Mesothelial cell of epicardium (in vitro differentiated cells): Measurements from ENCODE around the gene RSBN1. TPM values are rescaled to one million over a fixed set of nuclear protein-coding genes. Genes with fewer than 3 reads are reported as not detected.

Source experiments
- DNase-seq, 2 experiments: peaks; one replicate each; pipeline ENCODE4 v3.0.0; 2021; ENCODE audit warnings: low spot score in 2 of 2; ENCODE audit not compliant: unreplicated experiment in 2 of 2
- H3K27ac Mint-ChIP-seq: 2 replicates; pipeline ENCODE4 v1.8.0; 2021; ENCODE audit warnings: mixed read lengths
- H3K27me3 Mint-ChIP-seq: 2 replicates; pipeline ENCODE4 v1.8.0; 2021; ENCODE audit warnings: low read depth, mixed read lengths
- H3K36me3 Mint-ChIP-seq: 2 replicates; pipeline ENCODE4 v1.8.0; 2021; ENCODE audit warnings: mixed read lengths
- H3K4me1 Mint-ChIP-seq: 2 replicates; pipeline ENCODE4 v1.8.0; 2021; ENCODE audit warnings: mixed read lengths
- H3K4me3 Mint-ChIP-seq: 2 replicates; pipeline ENCODE4 v1.8.0; 2021; ENCODE audit warnings: mild to moderate bottlenecking, moderate library complexity, mixed read lengths
- H3K9me3 Mint-ChIP-seq: 2 replicates; pipeline ENCODE4 v1.8.0; 2021; ENCODE audit warnings: mixed read lengths
- CTCF ChIP-seq: fragments of 200-600 bp; sonication (generic); IDR thresholded peaks from one replicate; pipeline ENCODE4 v1.5.0; 2021; ENCODE audit warnings: antibody characterized with exemption; ENCODE audit not compliant: unreplicated experiment
- total RNA-seq: library from RNA; stranded (reverse); gene quantifications from 3 replicates; pipeline ENCODE4 v1.2.1, GENCODE V29; 2021

The RSBN1 gene
- total RNA-seq, 1 donor from 2014 or later, result 23.7 TPM

DNA sequence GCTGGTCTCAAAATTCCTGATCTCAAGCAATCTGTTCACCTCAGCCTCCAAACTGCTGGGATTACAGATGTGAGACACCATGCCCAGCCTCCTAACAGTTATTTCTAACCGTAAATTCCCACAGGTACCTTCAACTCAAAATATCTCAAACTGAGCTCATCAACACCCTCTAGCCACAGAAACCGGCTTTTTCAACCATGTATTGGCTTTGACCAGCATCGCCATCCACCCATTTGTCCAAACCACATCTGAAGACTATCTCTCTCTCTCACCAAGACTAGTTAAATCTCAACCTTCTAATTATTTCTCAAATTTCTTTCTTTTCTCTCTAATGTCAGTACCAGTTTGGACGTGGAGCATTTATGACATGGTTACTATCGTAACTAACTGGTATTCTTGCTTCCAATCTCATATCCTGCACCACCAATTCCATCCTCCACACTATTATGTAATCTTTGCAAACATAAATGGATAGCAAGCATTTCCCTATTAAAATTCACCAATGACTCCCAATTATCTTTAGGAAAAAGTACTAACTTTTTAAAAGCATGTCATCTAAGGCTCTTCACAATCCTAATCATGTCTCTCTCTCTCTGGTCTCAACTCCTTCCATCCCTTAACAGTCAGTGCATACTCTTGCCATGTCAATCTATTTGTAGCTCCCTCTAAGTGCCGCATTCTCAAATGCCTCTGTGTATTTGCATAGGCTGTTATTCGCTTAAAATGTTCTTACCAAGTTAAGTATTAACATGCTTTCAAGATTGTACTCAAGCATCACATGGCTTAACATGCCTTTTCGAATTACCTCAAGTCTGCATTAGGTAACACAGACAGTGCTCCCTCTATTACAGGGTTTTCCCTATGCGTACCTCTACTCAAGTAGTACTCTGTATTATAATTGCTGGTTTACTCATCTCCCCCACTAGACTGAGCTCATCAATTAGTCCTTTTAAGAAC lies 18.1 kb downstream of the RSBN1 start:
- Mint-ChIP-seq H3K27me3 (no peaks in the 10 kb centered on the region), H3K36me3 (peaks cover 39% of the 10 kb centered on the region), H3K4me1 (peaks cover under 1% of the 10 kb centered on the region), H3K9me3 (no peaks in the 10 kb centered on the region), H3K4me3 (no peak overlapping the region), H3K27ac (no peak overlapping the region)
- no peak for TF ChIP-seq CTCF
- DNase-seq, result no peak

DNA sequence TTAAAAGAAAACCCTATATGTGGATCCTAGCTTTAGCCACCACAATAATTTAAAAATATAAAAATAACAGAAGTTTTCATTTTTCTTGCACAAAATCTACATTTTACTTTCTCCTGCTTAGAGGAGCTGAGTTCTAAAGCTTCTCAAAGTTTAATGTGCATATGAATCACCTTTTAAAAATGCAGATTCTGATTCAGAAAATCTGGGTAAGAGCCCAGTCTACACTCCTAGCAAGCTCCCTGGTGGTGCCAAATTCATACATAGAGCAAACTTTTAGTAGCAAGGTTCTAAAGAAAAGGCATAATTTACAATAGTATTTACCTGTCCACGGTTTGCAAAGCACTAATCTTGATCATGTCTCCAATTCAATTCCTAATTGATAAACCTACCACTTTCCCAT lies 19.3 kb downstream of the RSBN1 start:
- H3K4me3 Mint-ChIP-seq, result no peak overlapping the region
- TF ChIP-seq CTCF, result no peak
- H3K9me3 Mint-ChIP-seq, result no peaks in the 10 kb centered on the region
- no peak for DNase-seq
- peaks cover 44% of the 10 kb centered on the region for H3K36me3 Mint-ChIP-seq
- H3K4me1 Mint-ChIP-seq, result no peaks in the 10 kb centered on the region
- H3K27me3 Mint-ChIP-seq, result no peaks in the 10 kb centered on the region
- no peak overlapping the region for H3K27ac Mint-ChIP-seq

DNA sequence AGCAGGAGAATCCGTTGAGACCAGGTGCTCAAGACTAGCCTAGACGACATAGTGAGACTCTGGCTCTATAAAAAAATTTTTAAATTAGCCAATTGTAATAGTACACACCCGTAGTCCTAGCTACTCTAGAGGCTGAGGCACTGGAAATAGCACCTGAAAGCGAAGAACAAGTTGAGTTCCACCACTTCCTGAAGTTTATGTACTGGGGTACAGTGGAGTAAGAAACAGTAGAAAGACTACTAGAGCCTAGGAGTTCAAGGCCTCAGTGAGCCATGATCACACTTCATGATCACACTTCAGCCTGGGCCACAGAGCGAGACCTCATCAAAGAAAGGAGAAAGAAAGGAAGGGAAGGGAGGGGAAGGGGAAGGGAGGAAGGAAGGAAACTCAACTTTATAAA lies 19.8 kb downstream of the RSBN1 start:
- peaks cover 46% of the 10 kb centered on the region for H3K36me3 Mint-ChIP-seq
- H3K27ac Mint-ChIP-seq, result no peak overlapping the region
- H3K9me3 Mint-ChIP-seq, result no peaks in the 10 kb centered on the region
- no peak overlapping the region for H3K4me3 Mint-ChIP-seq
- no peaks in the 10 kb centered on the region for H3K4me1 Mint-ChIP-seq
- H3K27me3 Mint-ChIP-seq, result no peaks in the 10 kb centered on the region
- DNase-seq, result no peak
- TF ChIP-seq CTCF, result no peak

DNA sequence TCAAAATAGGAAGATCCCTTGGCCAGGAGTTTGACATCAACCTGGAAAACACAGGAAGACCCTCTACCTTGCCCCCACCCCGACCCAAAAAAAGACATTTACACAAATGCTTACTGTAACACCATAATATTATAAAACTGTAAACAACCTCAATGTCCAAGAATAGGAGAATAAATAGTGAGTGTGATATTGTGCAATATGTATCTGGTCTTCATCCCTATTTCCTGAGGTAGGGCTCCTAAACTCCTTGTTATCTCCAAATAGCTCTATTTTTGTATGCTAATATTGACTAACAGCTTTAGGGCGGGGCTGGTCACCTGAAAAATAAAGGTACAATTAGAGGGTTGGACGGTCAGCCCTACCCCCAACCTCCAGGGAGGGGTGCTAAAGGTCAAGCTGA lies 23.5 kb downstream of the RSBN1 start:
- Mint-ChIP-seq H3K36me3 (peaks cover 38% of the 10 kb centered on the region), H3K27ac (no peak overlapping the region), H3K4me3 (no peak overlapping the region), H3K27me3 (no peaks in the 10 kb centered on the region), H3K9me3 (peaks cover 9% of the 10 kb centered on the region), H3K4me1 (peaks cover 9% of the 10 kb centered on the region)
- no peak for TF ChIP-seq CTCF
- no peak for DNase-seq

GRCh38 chr1:113787663-113788062 lies 24.6 kb downstream of the RSBN1 start:
- peaks cover 9% of the 10 kb centered on the region for H3K9me3 Mint-ChIP-seq
- peaks cover 34% of the 10 kb centered on the region for H3K36me3 Mint-ChIP-seq
- no peak for DNase-seq
- no peak for TF ChIP-seq CTCF
- H3K4me3 Mint-ChIP-seq, result no peak overlapping the region
- H3K27ac Mint-ChIP-seq, result no peak overlapping the region
- peaks cover 19% of the 10 kb centered on the region for H3K4me1 Mint-ChIP-seq
- H3K27me3 Mint-ChIP-seq, result no peaks in the 10 kb centered on the region
